PC-9 (cell line): ENCODE data around the gene R3HDML. TPM values are rescaled to one million over a fixed set of nuclear protein-coding genes. Genes with fewer than 3 reads are reported as not detected.

Experiments used
- BruUV-seq: library from RNA; stranded (reverse); fragments of 400-500 nt; replicated peaks from 2 replicates; lab custom pipeline; 2021; lab: Mats Ljungman, UMichigan
- CTCF ChIA-PET: fragments of 300-600 bp; sonication (Branson Sonifier 250); formaldehyde crosslinking; loops from one replicate; lab custom pipeline; 2022; ENCODE audit warnings: antibody characterized with exemption; lab: Charles Lee
- POLR2A ChIA-PET: fragments of 300-600 bp; sonication (Branson Sonifier 250); formaldehyde crosslinking; loops from one replicate; lab custom pipeline; 2022; ENCODE audit warnings: antibody characterized with exemption; ENCODE audit not compliant: unreplicated experiment; lab: Charles Lee
- DNase-seq, 2 experiments: peaks; one replicate each; pipeline versions ENCODE4 v3.0.0 to v3.0.0-alpha.2; 2015 to 2022; ENCODE audit warnings: mixed read lengths in 1 of 2
- H2AFZ ChIP-seq: fragments of 200-600 bp; sonication (generic); 2 replicates; pipeline ENCODE4 v1.8.1; 2017; ENCODE audit warnings: antibody characterized with exemption
- H3F3A ChIP-seq: fragments of 200-600 bp; sonication (generic); 2 replicates; pipeline ENCODE4 v1.8.1; 2017; ENCODE audit warnings: antibody characterized with exemption, mild to moderate bottlenecking, low read depth; ENCODE audit not compliant: insufficient read depth
- H3K27ac ChIP-seq: fragments of 200-600 bp; sonication (generic); 2 replicates; pipeline ENCODE4 v1.6.1; 2016; ENCODE audit warnings: mixed run types
- H3K27me3 ChIP-seq: fragments of 200-600 bp; sonication (generic); 2 replicates; pipeline ENCODE4 v1.6.1; 2016; ENCODE audit warnings: low read depth, mixed run types; ENCODE audit not compliant: insufficient read depth
- H3K36me3 ChIP-seq: fragments of 200-600 bp; sonication (generic); 2 replicates; pipeline ENCODE4 v1.6.1; 2016; ENCODE audit warnings: low read depth, mixed run types
- H3K4me1 ChIP-seq: fragments of 200-600 bp; sonication (generic); replicated peaks from 2 replicates; pipeline ENCODE4 v1.6.1; 2016; ENCODE audit warnings: mixed run types; ENCODE audit not compliant: insufficient read depth
- H3K4me2 ChIP-seq: fragments of 200-600 bp; sonication (generic); 2 replicates; pipeline ENCODE4 v1.6.1; 2017; ENCODE audit warnings: mixed run types
- H3K4me3 ChIP-seq: fragments of 200-600 bp; sonication (generic); 2 replicates; pipeline ENCODE4 v1.6.1; 2016; ENCODE audit warnings: mixed run types
- H3K79me2 ChIP-seq: fragments of 200-600 bp; sonication (generic); 2 replicates; pipeline ENCODE4 v1.6.1; 2017; ENCODE audit warnings: low read depth, mixed run types
- H3K9me2 ChIP-seq: fragments of 200-600 bp; sonication (generic); 2 replicates; pipeline ENCODE4 v1.8.1; 2017; ENCODE audit warnings: mild to moderate bottlenecking; ENCODE audit not compliant: insufficient read depth
- H3K9me3 ChIP-seq: fragments of 200-600 bp; sonication (generic); 2 replicates; pipeline ENCODE4 v1.8.1; 2016; ENCODE audit warnings: low read depth; ENCODE audit not compliant: insufficient read depth
- H4K20me1 ChIP-seq: fragments of 200-600 bp; sonication (generic); 2 replicates; pipeline ENCODE4 v1.8.1; 2017; ENCODE audit not compliant: insufficient read depth
- CTCF ChIP-seq: fragments of 200-600 bp; sonication (generic); conservative IDR thresholded peaks from 2 replicates; pipeline ENCODE4 v1.6.1; 2017; ENCODE audit warnings: mixed run types, antibody characterized with exemption, mild to moderate bottlenecking, moderate library complexity
- EZH2 ChIP-seq: fragments of 200-600 bp; sonication (generic); IDR thresholded peaks from 2 replicates; pipeline ENCODE4 v1.8.0; 2017; ENCODE audit warnings: antibody characterized with exemption, low read depth
- intact Hi-C: fragments of 100-400 bp; cut with micrococcal nuclease; formaldehyde crosslinking; loops from one replicate; pipeline ENCODE4 v1.10.0; 2022; ENCODE audit not compliant: unreplicated experiment
- total RNA-seq: library from RNA; stranded (reverse); gene quantifications from 2 replicates; pipeline ENCODE4 v1.2.3, GENCODE V29; 2021

The R3HDML gene
- total RNA-seq, 1 experiment from 2014 or later: not detected

DNA sequence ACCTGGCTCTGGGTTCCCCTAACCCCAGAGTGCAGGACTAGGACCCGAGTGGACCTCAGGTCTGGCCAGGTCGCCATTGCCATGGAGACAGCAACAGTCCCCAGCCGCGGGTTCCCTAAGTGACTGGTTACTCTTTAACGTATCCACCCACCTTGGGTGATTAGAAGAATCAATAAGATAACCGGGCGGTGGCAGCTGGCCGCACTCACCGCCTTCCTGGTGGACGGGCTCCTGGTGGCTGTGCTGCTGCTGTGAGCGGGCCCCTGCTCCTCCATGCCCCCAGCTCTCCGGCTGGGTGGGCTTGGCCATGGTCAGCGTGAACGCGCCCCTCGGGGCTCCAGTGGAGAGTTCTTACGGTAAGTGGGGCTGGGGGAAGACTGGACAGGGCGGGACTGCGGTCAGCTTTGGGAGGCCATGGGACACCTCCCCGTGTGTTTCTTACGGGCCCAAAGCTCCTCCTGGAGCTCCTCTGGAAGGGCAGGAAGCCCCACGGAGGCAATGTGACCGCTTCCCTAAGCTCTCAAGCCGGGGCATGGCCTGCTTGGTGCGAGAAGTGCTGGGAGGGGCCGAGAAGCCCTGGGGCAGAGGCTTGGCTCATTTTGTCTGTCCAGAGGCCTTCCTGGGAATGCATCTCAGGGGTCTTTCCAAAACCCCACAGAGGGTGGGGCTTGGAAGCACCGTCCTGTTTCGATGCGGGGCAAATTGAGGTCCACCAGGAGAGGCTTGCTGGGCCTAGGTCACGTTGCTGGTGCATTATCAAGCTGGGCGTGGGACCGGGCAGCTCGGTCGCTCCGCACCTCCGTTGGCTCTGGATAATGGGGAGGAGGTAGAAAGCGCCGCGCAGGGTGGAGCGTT, 18.9 kb downstream of the R3HDML start, which contains the start of gene HNF4A:
TSS of gene HNF4A (plus strand) at position 202 of the 855 bp plus-strand sequence. CDS start at position 308, 106 bp downstream.
- Histone ChIP-seq H4K20me1 (no peaks in the 10 kb centered on the region), H3K4me3 (no peak within 1 kb of the TSS), H3F3A (no peaks in the 10 kb centered on the region), H3K4me2 (no peak within 1 kb of the TSS), H3K27ac (no peak within 1 kb of the TSS), H3K36me3 (no peaks in the 10 kb centered on the region), H2AFZ (no peak within 1 kb of the TSS), H3K79me2 (no peaks in the 10 kb centered on the region), H3K9me3 (no peaks in the 10 kb centered on the region), H3K27me3 (peaks cover 41% of the 10 kb centered on the region), H3K4me1 (no peaks in the 10 kb centered on the region), H3K9me2 (no peaks in the 10 kb centered on the region)
- no TSS peak for BruUV-seq
- POLR2A ChIA-PET: no interaction called here
- intact Hi-C loops: no loop called here
- DNase-seq: no peak
- CTCF ChIA-PET: no interaction called here
- TF ChIP-seq EZH2: no peak
- no peak for TF ChIP-seq CTCF

DNA sequence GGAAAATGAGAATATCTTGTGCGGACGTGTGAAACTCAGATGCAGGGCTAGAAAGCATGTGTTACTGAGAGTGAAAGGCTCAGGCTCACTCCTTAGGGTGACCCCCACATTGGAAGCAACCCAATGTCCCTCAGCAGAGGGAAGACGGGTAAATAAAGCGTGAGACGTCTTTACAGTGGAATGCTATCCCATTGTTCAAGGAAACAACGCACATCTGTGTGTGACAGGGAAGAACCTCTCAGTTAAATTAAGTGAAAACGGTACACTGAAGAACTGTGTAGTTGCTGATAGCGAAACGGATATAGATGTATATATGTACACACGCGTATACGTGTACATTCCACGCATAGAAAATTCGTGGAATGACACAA, 19.5 kb downstream of the R3HDML start:
- H3K4me2 ChIP-seq: no peak overlapping the region
- no TSS peak for BruUV-seq
- H3K79me2 ChIP-seq: no peaks in the 10 kb centered on the region
- H3K4me1 ChIP-seq: no peaks in the 10 kb centered on the region
- intact Hi-C loops: no loop called here
- no peaks in the 10 kb centered on the region for H4K20me1 ChIP-seq
- no peaks in the 10 kb centered on the region for H3K36me3 ChIP-seq
- H3K9me3 ChIP-seq: no peaks in the 10 kb centered on the region
- peaks cover 41% of the 10 kb centered on the region for H3K27me3 ChIP-seq
- no peak for TF ChIP-seq CTCF
- TF ChIP-seq EZH2: no peak
- CTCF ChIA-PET: no interaction called here
- POLR2A ChIA-PET: no interaction called here
- DNase-seq: no peak
- no peaks in the 10 kb centered on the region for H3F3A ChIP-seq
- no peak overlapping the region for H3K4me3 ChIP-seq
- H3K9me2 ChIP-seq: no peaks in the 10 kb centered on the region
- H2AFZ ChIP-seq: no peak overlapping the region
- no peak overlapping the region for H3K27ac ChIP-seq

- peaks cover 41% of the 10 kb centered on the region for H3K27me3 ChIP-seq
- H3K4me3 ChIP-seq: no peak overlapping the region
- no peaks in the 10 kb centered on the region for H3K4me1 ChIP-seq
- TF ChIP-seq EZH2 (no peak), CTCF (no peak)
- H3K9me3 ChIP-seq: no peaks in the 10 kb centered on the region
- ChIA-PET POLR2A (no interaction called here), CTCF (no interaction called here)
- no peaks in the 10 kb centered on the region for H3K79me2 ChIP-seq
- H2AFZ ChIP-seq: no peak overlapping the region
- intact Hi-C loops: no loop called here
- H4K20me1 ChIP-seq: no peaks in the 10 kb centered on the region
- H3K4me2 ChIP-seq: no peak overlapping the region
- no peaks in the 10 kb centered on the region for H3F3A ChIP-seq
- H3K27ac ChIP-seq: no peak overlapping the region
- no peaks in the 10 kb centered on the region for H3K36me3 ChIP-seq
- no peaks in the 10 kb centered on the region for H3K9me2 ChIP-seq
- no peak for DNase-seq
- BruUV-seq: no TSS peak
Observed at GRCh38 chr20:44357020-44357419, 20.2 kb downstream of the R3HDML start.
